Effector memory CD8-positive, alpha-beta T cell (primary cell): ENCODE measurements around the gene TPRX2.
"Not testable (repeated sequence)": the region's sequence is repeated elsewhere in the genome, so short reads cannot be mapped to it uniquely, and the experiment has no call there.

Experiments used
- ATAC-seq: fragments of 150-1000 bp; cut with Tn5 transposase; replicated peaks from 2 replicates; pipeline ENCODE4 v1.10.0; 2021; ENCODE audit warnings: mild to moderate bottlenecking, moderate library complexity
- DNase-seq, 3 experiments: peaks; one replicate each; pipeline ENCODE4 v3.0.0; 2021
- H3K27ac Mint-ChIP-seq, 2 donors: one replicate each; pipeline ENCODE4 v1.8.0; 2022; ENCODE audit warnings: mild to moderate bottlenecking in 2 of 2, mixed read lengths in 2 of 2, moderate library complexity in 2 of 2
- H3K27me3 Mint-ChIP-seq, 2 donors: one replicate each; pipeline ENCODE4 v1.8.0; 2022; ENCODE audit warnings: mixed read lengths in 2 of 2
- H3K36me3 Mint-ChIP-seq: one replicate; pipeline ENCODE4 v1.8.0; 2022; ENCODE audit warnings: mild to moderate bottlenecking, moderate library complexity, mixed read lengths; ENCODE audit not compliant: insufficient read depth
- H3K4me1 Mint-ChIP-seq, 2 donors: one replicate each; pipeline ENCODE4 v1.8.0; 2022; ENCODE audit warnings: low read depth in 2 of 2, mixed read lengths in 2 of 2
- H3K4me3 Mint-ChIP-seq, 2 donors: one replicate each; pipeline ENCODE4 v1.8.0; 2022; ENCODE audit warnings: mild to moderate bottlenecking in 2 of 2, mixed read lengths in 2 of 2, moderate library complexity in 2 of 2
- H3K9me3 Mint-ChIP-seq, 2 donors: one replicate each; pipeline ENCODE4 v1.8.0; 2022; ENCODE audit warnings: mixed read lengths in 2 of 2

TPRX2 gene

GRCh38 chr19:47839913-47840312 lies 19.1 kb upstream of the TPRX2 start:
- H3K9me3 Mint-ChIP-seq, result no peaks in the 10 kb centered on the region
- ATAC-seq (no peak), DNase-seq (no peak)
- no peak overlapping the region for H3K27ac Mint-ChIP-seq
- H3K36me3 Mint-ChIP-seq, result no peaks in the 10 kb centered on the region
- H3K4me3 Mint-ChIP-seq, result no peak overlapping the region
- peaks cover 34 to 36% of the 10 kb centered on the region in 2 donors for H3K27me3 Mint-ChIP-seq
- H3K4me1 Mint-ChIP-seq, result peaks cover 0 to 5% of the 10 kb centered on the region in 2 donors

DNA sequence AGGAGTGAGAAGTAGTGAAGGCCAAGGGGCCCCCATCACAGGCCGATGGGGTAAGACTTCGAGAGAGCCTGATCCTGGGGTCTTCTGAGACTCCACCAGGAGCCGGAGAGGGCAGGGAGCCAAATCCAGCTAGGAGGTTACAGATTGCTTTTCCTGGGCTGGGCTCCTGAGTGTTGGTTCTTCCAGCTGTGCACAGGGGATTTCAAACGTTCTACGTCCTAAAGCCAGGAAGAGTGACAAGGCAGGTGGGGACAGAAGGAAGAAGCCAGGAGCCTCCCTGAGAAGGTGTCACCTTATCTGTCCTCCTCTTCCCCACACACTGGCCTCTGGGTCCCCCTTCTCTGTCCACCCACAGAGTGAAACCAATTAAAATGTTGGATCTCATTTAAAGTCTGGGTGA lies 16.1 kb upstream of the TPRX2 start:
- Mint-ChIP-seq H3K4me1 (peaks cover 0 to 5% of the 10 kb centered on the region in 2 donors), H3K36me3 (no peaks in the 10 kb centered on the region), H3K4me3 (no peak overlapping the region), H3K9me3 (no peaks in the 10 kb centered on the region), H3K27me3 (peaks cover 52 to 56% of the 10 kb centered on the region in 2 donors), H3K27ac (no peak overlapping the region)
- DNase-seq (no peak), ATAC-seq (no peak)

DNA sequence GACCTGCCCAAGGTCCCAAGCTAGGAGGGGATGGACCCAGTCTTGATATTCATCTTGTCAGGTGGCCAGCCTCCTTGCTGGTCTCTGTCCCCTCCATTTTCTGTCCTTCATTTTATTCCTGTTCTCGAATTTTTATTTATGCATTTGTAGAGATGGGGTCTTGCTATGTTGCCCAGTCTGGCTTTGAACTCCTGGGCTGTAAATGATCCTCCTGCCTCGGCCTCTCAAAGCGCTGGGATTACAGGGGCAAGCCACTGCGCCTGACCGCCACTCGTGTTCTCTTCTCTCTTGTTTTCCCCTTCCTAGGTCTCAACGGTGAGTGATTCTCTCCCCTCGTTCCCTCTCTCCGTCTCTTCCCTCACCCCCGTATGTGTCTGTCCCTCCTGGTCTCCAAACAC lies 10.6 kb upstream of the TPRX2 start:
- DNase-seq (no peak), ATAC-seq (no peak)
- Mint-ChIP-seq H3K9me3 (no peaks in the 10 kb centered on the region), H3K4me3 (no peak overlapping the region), H3K4me1 (peaks cover 1 to 7% of the 10 kb centered on the region in 2 donors), H3K36me3 (peaks cover 8% of the 10 kb centered on the region), H3K27ac (no peak overlapping the region), H3K27me3 (peaks cover 72 to 75% of the 10 kb centered on the region in 2 donors)

GRCh38 chr19:47848823-47849473 lies 10.1 kb upstream of the TPRX2 start:
- peaks cover 1 to 7% of the 10 kb centered on the region in 2 donors for H3K4me1 Mint-ChIP-seq
- DNase-seq, result no peak
- H3K4me3 Mint-ChIP-seq, result peak overlapping the region; percentile 28 to 39
- peaks cover 74 to 77% of the 10 kb centered on the region in 2 donors for H3K27me3 Mint-ChIP-seq
- H3K36me3 Mint-ChIP-seq, result peaks cover 8% of the 10 kb centered on the region
- ATAC-seq, result no peak
- H3K9me3 Mint-ChIP-seq, result no peaks in the 10 kb centered on the region
- H3K27ac Mint-ChIP-seq, result no peak overlapping the region

- Mint-ChIP-seq H3K4me3 (no peak overlapping the region), H3K27me3 (peaks cover 63 to 69% of the 10 kb centered on the region in 2 donors), H3K4me1 (peaks cover 1 to 7% of the 10 kb centered on the region in 2 donors), H3K36me3 (peaks cover 8% of the 10 kb centered on the region), H3K27ac (no peak overlapping the region), H3K9me3 (no peaks in the 10 kb centered on the region)
- ATAC-seq (no peak), DNase-seq (no peak)
Observed at GRCh38 chr19:47853003-47853402, 6.0 kb upstream of the TPRX2 start.

- Mint-ChIP-seq H3K4me1 (peaks cover 0 to 4% of the 10 kb centered on the region in 2 donors), H3K27ac (no peak overlapping the region), H3K27me3 (peaks cover 58 to 65% of the 10 kb centered on the region in 2 donors), H3K9me3 (no peaks in the 10 kb centered on the region), H3K4me3 (no peak overlapping the region), H3K36me3 (peaks cover 3% of the 10 kb centered on the region)
- no peak for ATAC-seq
- DNase-seq, result no peak
Observed at GRCh38 chr19:47854459-47854858, 4.6 kb upstream of the TPRX2 start.

DNA sequence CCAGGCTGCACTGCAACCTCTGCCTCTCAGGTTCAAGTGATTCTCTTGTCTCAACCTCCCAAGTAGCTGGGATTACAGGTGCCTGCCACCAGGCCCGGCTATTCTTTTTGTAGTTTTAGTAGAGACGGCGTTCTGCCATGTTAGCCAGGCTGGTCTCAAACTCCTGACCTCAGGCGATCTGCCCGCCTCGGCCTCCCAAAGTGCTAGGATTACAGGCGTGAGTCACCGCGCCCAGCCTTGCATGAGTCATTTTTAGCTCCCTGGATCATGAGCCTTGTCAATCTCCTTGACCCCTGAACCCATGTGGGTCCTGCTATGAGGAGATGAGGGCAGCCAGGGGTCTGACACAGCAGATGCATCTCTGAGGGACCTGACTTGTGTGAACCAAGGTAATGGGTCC lies 804 bp upstream of the TPRX2 start:
- DNase-seq, H3K4me1 Mint-ChIP-seq, ATAC-seq, H3K27ac Mint-ChIP-seq, H3K36me3 Mint-ChIP-seq, H3K9me3 Mint-ChIP-seq, H3K4me3 Mint-ChIP-seq: not testable (repeated sequence)
- peaks cover 38 to 51% of the 10 kb centered on the region in 2 donors for H3K27me3 Mint-ChIP-seq

DNA sequence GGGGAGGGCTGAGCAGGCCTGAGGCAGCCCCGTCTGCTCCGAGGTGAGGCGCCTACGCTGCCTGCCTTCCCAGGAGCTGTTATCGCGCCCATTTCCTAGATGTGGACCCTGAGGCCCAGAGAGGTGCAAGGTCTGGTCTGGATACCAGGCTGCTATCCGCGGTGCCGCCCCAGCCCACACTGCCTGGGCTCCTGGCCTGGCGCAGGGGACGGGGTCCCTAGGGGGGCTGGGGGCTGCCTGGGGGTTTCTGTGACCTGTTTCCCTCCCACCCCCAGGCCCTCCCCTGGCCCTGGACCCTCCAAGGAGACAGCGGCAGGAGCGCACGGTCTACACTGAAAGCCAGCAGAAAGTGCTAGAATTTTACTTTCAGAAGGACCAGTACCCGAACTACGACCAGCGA lies 803 bp downstream of the TPRX2 start:
- not testable (repeated sequence) for H3K27ac Mint-ChIP-seq, H3K36me3 Mint-ChIP-seq, DNase-seq, H3K9me3 Mint-ChIP-seq, ATAC-seq, H3K4me1 Mint-ChIP-seq, H3K4me3 Mint-ChIP-seq
- peaks cover 29 to 48% of the 10 kb centered on the region in 2 donors for H3K27me3 Mint-ChIP-seq

- Mint-ChIP-seq H3K27me3 (peaks cover 30 to 47% of the 10 kb centered on the region in 2 donors), H3K4me3 (no peak overlapping the region), H3K27ac (no peak overlapping the region), H3K4me1 (peaks cover 0 to 2% of the 10 kb centered on the region in 2 donors), H3K9me3 (no peaks in the 10 kb centered on the region), H3K36me3 (no peaks in the 10 kb centered on the region)
- ATAC-seq (no peak), DNase-seq (no peak)
Observed at GRCh38 chr19:47860602-47861297, 1.7 kb downstream of the TPRX2 start.

GRCh38 chr19:47861630-47862029 lies 2.6 kb downstream of the TPRX2 start:
- no peak for ATAC-seq

DNA sequence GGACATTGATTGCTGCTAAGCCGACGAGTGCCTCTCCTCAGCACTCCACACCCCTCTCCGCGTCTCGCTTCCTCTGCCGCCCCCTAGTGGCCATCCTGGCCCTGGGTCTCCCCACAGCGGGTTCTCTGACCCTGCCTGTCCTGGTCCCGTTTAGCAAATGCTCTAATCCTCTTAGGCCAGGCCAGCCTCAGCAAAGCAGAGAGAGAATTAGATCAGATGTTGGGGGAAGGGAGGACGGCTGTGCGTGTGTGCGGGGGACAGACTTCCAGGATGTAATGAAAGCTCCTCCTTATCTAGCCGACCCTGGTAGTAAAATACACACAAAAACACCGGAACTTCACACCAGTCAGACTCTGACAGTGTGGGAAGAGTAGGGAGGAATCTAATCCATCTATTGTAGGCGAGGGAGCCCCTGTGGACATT lies 4.5 kb downstream of the TPRX2 start:
- no peaks in the 10 kb centered on the region for H3K9me3 Mint-ChIP-seq
- peaks cover 15 to 42% of the 10 kb centered on the region in 2 donors for H3K27me3 Mint-ChIP-seq
- peaks cover 0 to 2% of the 10 kb centered on the region in 2 donors for H3K4me1 Mint-ChIP-seq
- H3K27ac Mint-ChIP-seq, result no peak overlapping the region
- H3K4me3 Mint-ChIP-seq, result no peak overlapping the region
- peaks cover under 1% of the 10 kb centered on the region for H3K36me3 Mint-ChIP-seq
- DNase-seq (peak; percentile 77 to 81 (median 79)), ATAC-seq (peak; percentile 86)

More at GRCh38 chr19:47861630-47862029, 2.6 kb downstream of the TPRX2 start:
- Mint-ChIP-seq H3K4me3 (no peak overlapping the region), H3K4me1 (peaks cover 0 to 2% of the 10 kb centered on the region in 2 donors), H3K27ac (no peak overlapping the region), H3K36me3 (no peaks in the 10 kb centered on the region), H3K9me3 (no peaks in the 10 kb centered on the region), H3K27me3 (peaks cover 22 to 47% of the 10 kb centered on the region in 2 donors)
- no peak for DNase-seq

DNA sequence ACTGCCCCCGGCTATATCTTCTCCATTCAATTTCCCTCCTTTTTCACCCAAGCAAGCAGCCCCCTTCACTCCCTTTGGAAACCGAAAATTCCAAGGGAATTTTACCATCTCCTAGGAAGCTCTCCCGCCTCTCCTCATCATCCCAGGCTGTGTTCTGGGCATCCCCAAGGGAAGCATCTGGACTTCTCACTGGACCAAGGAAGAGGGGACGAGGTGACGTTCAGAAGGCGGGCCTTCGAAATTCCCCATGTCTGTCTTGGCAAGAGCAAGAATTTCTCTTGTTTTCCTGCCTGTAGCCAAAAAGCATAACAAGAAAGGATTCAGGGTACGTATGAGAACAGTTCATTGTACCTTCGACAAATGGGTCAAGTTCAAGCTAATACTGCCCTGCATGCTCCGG lies 6.1 kb downstream of the TPRX2 start:
- H3K4me3 Mint-ChIP-seq, result no peak overlapping the region
- H3K27me3 Mint-ChIP-seq, result peaks cover 13 to 37% of the 10 kb centered on the region in 2 donors

DNA sequence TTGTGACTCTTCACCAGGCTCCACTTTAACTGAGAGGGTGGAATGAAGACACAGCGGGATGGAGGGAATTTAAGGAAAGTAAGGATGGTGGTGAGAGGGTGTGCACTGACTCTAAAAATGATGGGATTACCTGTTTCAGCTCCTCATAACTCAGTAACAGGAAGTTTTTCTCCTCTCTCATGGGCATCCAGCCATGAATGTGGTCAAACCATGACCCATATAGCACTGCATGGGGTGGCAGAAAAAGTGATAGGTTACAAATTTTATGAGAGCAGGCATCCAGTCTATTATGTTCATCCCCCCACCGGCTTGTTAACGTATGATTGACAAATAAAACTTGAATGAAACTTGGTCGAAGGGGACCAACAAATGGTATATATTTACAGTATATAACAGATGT lies 19.9 kb downstream of the TPRX2 start:
- Mint-ChIP-seq H3K27me3 (peaks cover 49 to 65% of the 10 kb centered on the region in 2 donors), H3K9me3 (peaks cover 2 to 6% of the 10 kb centered on the region in 2 donors), H3K4me3 (no peak overlapping the region), H3K36me3 (no peaks in the 10 kb centered on the region), H3K4me1 (peaks cover 0 to 2% of the 10 kb centered on the region in 2 donors), H3K27ac (no peak overlapping the region)
- ATAC-seq, result no peak
- no peak for DNase-seq

More for the DNA sequence above, 6.1 kb downstream of the TPRX2 start:
- Mint-ChIP-seq H3K36me3 (peaks cover 6% of the 10 kb centered on the region), H3K27ac (no peak overlapping the region), H3K9me3 (no peaks in the 10 kb centered on the region), H3K4me1 (peaks cover 0 to 2% of the 10 kb centered on the region in 2 donors)
- DNase-seq, result no peak
- ATAC-seq, result no peak

DNA sequence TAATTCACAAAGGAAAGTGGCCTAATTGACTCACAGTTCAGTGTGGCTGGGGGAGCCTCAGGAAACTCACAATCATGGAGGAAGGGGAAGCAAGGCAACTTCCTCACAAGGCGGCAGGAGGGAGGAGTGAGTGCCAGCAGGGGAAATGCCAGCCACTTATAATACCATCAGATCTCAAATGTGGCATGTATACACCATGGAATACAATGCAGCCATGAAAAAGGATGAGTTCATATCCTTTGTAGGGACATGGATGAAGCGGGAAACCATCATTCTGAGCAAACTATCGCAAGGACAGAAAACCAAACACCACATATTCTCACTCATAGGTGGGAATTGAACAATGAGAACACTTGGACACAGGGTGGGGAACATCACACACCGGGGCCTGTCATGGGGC lies 20.4 kb downstream of the TPRX2 start:
- not testable (repeated sequence) for H3K9me3 Mint-ChIP-seq, H3K27ac Mint-ChIP-seq, ATAC-seq

More for the DNA sequence above, 20.4 kb downstream of the TPRX2 start:
- not testable (repeated sequence) for DNase-seq, H3K4me3 Mint-ChIP-seq, H3K4me1 Mint-ChIP-seq, H3K36me3 Mint-ChIP-seq
- H3K27me3 Mint-ChIP-seq, result peaks cover 44 to 60% of the 10 kb centered on the region in 2 donors
